Osteoblast (primary cell): ENCODE data around the gene MIXL1. TPM values are rescaled to one million over a fixed set of nuclear protein-coding genes. Genes with fewer than 3 reads are reported as not detected.

ENCODE experiments used
- DNase-seq: peaks from one replicate; pipeline ENCODE4 v3.0.0; 2011; ENCODE audit warnings: low spot score, mixed read lengths; ENCODE audit not compliant: insufficient read length; ENCODE audit errors: missing footprints
- H2AFZ ChIP-seq: 2 replicates; pipeline ENCODE4 v1.6.0; 2011; ENCODE audit warnings: mild to moderate bottlenecking, low read length
- H3K27ac ChIP-seq: 2 replicates; pipeline ENCODE4 v1.5.1; 2011; ENCODE audit warnings: mild to moderate bottlenecking, low read depth, low read length, moderate library complexity
- H3K27me3 ChIP-seq: 2 replicates; pipeline ENCODE4 v1.6.0; 2012; ENCODE audit warnings: mild to moderate bottlenecking, control low read depth, inconsistent platforms, low read length, moderate library complexity; ENCODE audit not compliant: insufficient read depth
- H3K36me3 ChIP-seq: 2 replicates; pipeline ENCODE4 v1.5.1; 2011; ENCODE audit warnings: mild to moderate bottlenecking, low read length, control low read depth, moderate library complexity; ENCODE audit not compliant: insufficient read depth
- H3K4me1 ChIP-seq: 2 replicates; pipeline ENCODE4 v1.5.1; 2011; ENCODE audit warnings: mild to moderate bottlenecking, low read length, control low read depth, moderate library complexity; ENCODE audit not compliant: insufficient read depth
- H3K4me2 ChIP-seq: 2 replicates; pipeline ENCODE4 v1.6.0; 2011; ENCODE audit warnings: mild to moderate bottlenecking, low read length; ENCODE audit not compliant: insufficient read depth
- H3K4me3 ChIP-seq: fragments of 200-600 bp; sonication (generic); 3 replicates; pipeline ENCODE4 v1.5.1; 2012; ENCODE audit warnings: mild to moderate bottlenecking, low read length, inconsistent platforms; ENCODE audit not compliant: insufficient read depth
- H3K79me2 ChIP-seq: 2 replicates; pipeline ENCODE4 v1.6.0; 2012; ENCODE audit warnings: mild to moderate bottlenecking, low read length, control low read depth, inconsistent platforms; ENCODE audit not compliant: insufficient read depth
- H3K9me3 ChIP-seq: 2 replicates; pipeline ENCODE4 v1.5.1; 2011; ENCODE audit warnings: low read depth, low read length, control low read depth
- H4K20me1 ChIP-seq: 2 replicates; pipeline ENCODE4 v1.6.0; 2012; ENCODE audit warnings: mild to moderate bottlenecking, low read length, control low read depth; ENCODE audit not compliant: insufficient read depth
- total RNA-seq: library from RNA; depleted of rRNA; stranded (reverse); fragments of >200 nt; gene quantifications from 2 replicates; pipeline ENCODE4 v1.2.3, GENCODE V29; 2012
- TF ChIP-seq, protein P1 (sequence below): IDR thresholded peaks from 2 replicates; pipeline ENCODE4 v1.5.1; 2011; ENCODE audit warnings: mild to moderate bottlenecking, low read depth, low read length, moderate library complexity; ENCODE audit errors: extremely low read depth

Gene MIXL1
- total RNA-seq, 1 donor: not detected

DNA sequence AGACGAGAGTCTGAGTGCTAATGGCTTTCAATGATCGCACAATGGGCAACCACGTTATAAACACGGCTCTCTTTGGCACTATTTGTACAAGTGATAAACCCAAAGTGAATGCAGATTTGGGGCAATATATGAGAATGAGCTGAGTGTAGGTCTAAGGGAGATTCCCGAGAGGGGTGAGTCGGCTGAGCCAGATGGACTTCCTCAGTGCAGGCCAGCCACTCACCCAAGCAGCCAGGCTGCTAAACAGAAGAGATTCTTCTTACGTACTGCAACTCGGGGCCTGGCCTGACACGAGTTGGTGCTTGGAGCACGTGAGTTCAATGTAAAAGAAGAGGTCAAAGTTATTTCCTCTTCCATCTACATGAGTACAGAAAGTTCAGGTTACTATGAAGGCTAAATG lies 6.2 kb upstream of the MIXL1 start:
- Histone ChIP-seq H3K36me3 (no peaks in the 10 kb centered on the region), H3K4me3 (no peak overlapping the region), H3K27ac (no peak overlapping the region), H2AFZ (peak overlapping the region; percentile 42), H3K9me3 (no peaks in the 10 kb centered on the region), H3K27me3 (peaks cover 3% of the 10 kb centered on the region), H4K20me1 (no peaks in the 10 kb centered on the region), H3K4me2 (no peak overlapping the region), H3K4me1 (no peaks in the 10 kb centered on the region), H3K79me2 (no peaks in the 10 kb centered on the region)
- TF ChIP-seq, protein P1, sequence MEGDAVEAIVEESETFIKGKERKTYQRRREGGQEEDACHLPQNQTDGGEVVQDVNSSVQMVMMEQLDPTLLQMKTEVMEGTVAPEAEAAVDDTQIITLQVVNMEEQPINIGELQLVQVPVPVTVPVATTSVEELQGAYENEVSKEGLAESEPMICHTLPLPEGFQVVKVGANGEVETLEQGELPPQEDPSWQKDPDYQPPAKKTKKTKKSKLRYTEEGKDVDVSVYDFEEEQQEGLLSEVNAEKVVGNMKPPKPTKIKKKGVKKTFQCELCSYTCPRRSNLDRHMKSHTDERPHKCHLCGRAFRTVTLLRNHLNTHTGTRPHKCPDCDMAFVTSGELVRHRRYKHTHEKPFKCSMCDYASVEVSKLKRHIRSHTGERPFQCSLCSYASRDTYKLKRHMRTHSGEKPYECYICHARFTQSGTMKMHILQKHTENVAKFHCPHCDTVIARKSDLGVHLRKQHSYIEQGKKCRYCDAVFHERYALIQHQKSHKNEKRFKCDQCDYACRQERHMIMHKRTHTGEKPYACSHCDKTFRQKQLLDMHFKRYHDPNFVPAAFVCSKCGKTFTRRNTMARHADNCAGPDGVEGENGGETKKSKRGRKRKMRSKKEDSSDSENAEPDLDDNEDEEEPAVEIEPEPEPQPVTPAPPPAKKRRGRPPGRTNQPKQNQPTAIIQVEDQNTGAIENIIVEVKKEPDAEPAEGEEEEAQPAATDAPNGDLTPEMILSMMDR: no peak
- DNase-seq: no peak

DNA sequence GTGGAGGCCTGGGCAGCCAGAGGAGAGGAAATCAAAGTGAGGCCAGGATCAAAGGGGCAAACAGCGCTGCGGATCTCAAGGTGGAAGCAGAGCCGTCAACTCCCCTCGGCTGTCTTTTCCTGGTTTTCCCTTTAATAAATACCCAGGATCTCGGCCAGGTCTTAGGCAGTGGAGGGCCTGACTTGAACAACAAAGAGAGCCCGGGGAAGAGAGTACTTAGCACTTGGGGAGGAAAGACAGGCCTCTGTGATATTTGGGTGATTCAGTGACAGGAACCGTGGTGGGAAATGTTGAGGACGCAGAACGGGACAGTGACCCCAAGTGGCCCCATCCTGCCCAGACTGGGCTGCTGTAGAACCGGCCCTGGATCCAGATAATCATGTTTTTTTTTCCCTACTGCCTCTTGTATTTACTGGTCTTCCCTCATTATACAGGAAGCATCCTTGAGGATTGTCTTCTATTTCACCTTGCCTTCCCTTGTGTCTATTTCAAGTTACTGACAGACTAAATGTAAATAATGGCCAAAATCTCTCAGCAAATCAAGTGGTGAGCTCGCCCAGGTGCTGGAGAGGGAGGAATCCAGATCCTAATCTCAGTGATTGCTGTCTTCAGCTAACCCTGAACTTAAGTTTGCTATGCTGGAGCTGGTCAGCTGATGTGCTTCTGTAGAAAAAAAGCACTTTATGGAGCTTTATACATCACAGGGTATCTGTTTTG lies 2.8 kb upstream of the MIXL1 start:
- H2AFZ ChIP-seq: peak overlapping the region; percentile 56
- no peaks in the 10 kb centered on the region for H3K9me3 ChIP-seq
- no peak for DNase-seq
- no peaks in the 10 kb centered on the region for H3K36me3 ChIP-seq
- no peak overlapping the region for H3K4me3 ChIP-seq
- no peak overlapping the region for H3K27ac ChIP-seq
- TF ChIP-seq, protein P1: no peak
- H4K20me1 ChIP-seq: no peaks in the 10 kb centered on the region
- no peak overlapping the region for H3K4me2 ChIP-seq
- H3K4me1 ChIP-seq: peaks cover 3% of the 10 kb centered on the region
- H3K79me2 ChIP-seq: no peaks in the 10 kb centered on the region
- peaks cover 14% of the 10 kb centered on the region for H3K27me3 ChIP-seq

DNA sequence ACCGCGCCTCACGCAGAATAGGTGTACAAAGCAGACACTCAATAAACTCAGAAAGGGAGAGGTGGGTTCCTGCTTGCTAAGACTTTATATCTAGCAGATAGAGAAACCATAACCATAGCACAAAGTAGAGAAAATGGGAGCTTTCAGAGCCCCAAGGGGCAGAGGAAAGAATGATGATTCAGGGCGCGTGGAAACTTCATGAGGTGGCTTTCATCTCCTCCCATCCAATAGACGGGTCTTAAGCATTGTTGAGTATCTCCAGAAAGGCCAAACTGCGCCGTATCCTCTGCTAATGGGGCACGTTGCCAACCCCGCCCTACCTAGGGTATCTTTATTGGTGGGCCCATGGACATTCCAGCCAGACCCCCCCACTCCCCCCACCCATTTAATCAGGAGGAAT lies 778 bp upstream of the MIXL1 start:
- TF ChIP-seq, protein P1: no peak
- Histone ChIP-seq H3K79me2 (no peaks in the 10 kb centered on the region), H2AFZ (no peak overlapping the region), H3K36me3 (no peaks in the 10 kb centered on the region), H3K4me1 (peaks cover 3% of the 10 kb centered on the region), H3K27me3 (peaks cover 14% of the 10 kb centered on the region), H3K9me3 (no peaks in the 10 kb centered on the region), H4K20me1 (no peaks in the 10 kb centered on the region), H3K4me2 (no peak overlapping the region), H3K4me3 (no peak overlapping the region), H3K27ac (no peak overlapping the region)
- no peak for DNase-seq

DNA sequence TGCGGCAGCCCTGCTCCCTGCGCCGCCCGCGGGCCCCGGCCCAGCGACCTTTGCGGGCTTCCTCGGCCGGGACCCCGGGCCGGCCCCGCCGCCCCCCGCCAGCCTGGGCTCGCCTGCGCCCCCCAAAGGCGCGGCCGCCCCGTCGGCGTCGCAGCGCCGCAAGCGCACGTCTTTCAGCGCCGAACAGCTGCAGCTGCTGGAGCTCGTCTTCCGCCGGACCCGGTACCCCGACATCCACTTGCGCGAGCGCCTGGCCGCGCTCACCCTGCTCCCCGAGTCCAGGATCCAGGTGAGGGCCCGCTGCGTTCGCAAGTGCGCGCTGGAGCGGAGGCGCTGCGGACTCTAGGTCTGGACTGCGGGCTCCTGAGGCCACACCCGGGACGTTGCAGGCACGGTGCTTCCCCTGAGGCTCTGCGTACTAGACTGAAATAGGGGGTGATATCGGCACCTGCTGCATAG lies 351 bp downstream of the MIXL1 start:
- no peak overlapping the region for H3K27ac ChIP-seq
- no peaks in the 10 kb centered on the region for H3K36me3 ChIP-seq
- no peaks in the 10 kb centered on the region for H3K9me3 ChIP-seq
- TF ChIP-seq, protein P1: no peak
- DNase-seq: peak; percentile 65
- no peaks in the 10 kb centered on the region for H4K20me1 ChIP-seq
- H3K4me2 ChIP-seq: peak overlapping the region; percentile 78
- peaks cover 14% of the 10 kb centered on the region for H3K27me3 ChIP-seq
- peak overlapping the region; percentile 62 for H3K4me3 ChIP-seq
- peaks cover 3% of the 10 kb centered on the region for H3K4me1 ChIP-seq
- no peaks in the 10 kb centered on the region for H3K79me2 ChIP-seq
- H2AFZ ChIP-seq: peak overlapping the region; percentile 51
